Heart left ventricle (tissue), 16 donors: ENCODE data around the gene RPS6KA2. TPM values are rescaled to one million over a fixed set of nuclear protein-coding genes. Genes with fewer than 3 reads are reported as not detected.
A peak's percentile ranks its signal among the peaks of the same experiment; 100 is the strongest.

Experiments
- ATAC-seq, 4 donors: fragments of 200-7000 bp; cut with Tn5 transposase; one replicate each; pipeline ENCODE4 v1.9.1; 2020 to 2022; ENCODE audit warnings: moderate library complexity in 4 of 4, mild to moderate bottlenecking in 3 of 4, moderate number of reproducible peaks in 1 of 4
- DNase-seq, 5 donors: peaks; one replicate each; pipeline ENCODE4 v3.0.0-alpha.2; 2020
- H3K27ac ChIP-seq, 12 donors: fragments of 200-600 bp; sonication (generic) in 4 of 12; one replicate each; pipeline versions ENCODE4 v1.5.0 to v1.8.0; 2016 to 2022; ENCODE audit warnings: mild to moderate bottlenecking in 2 of 12
- H3K27me3 ChIP-seq, 9 donors: fragments of 200-600 bp; sonication (generic) in 2 of 9; one replicate each; pipeline versions ENCODE4 v1.5.1 to v1.8.0; 2016 to 2022; ENCODE audit warnings: mild to moderate bottlenecking in 3 of 9
- H3K36me3 ChIP-seq, 9 donors: fragments of 200-600 bp; sonication (generic) in 2 of 9; one replicate each; pipeline versions ENCODE4 v1.5.0 to v1.8.0; 2018 to 2022; ENCODE audit warnings: mild to moderate bottlenecking in 2 of 9
- H3K4me1 ChIP-seq, 12 donors: fragments of 200-600 bp; sonication (generic) in 4 of 12; one replicate each; pipeline versions ENCODE4 v1.5.0 to v1.8.0; 2016 to 2022; ENCODE audit warnings: mild to moderate bottlenecking in 3 of 12
- H3K4me3 ChIP-seq, 12 donors: fragments of 200-600 bp; sonication (generic) in 4 of 12; one replicate each; pipeline versions ENCODE4 v1.5.0 to v1.8.0; 2017 to 2022; ENCODE audit warnings: mild to moderate bottlenecking in 9 of 12, moderate library complexity in 4 of 12
- H3K9me3 ChIP-seq, 12 donors: fragments of 200-600 bp; sonication (generic) in 4 of 12; one replicate each; pipeline versions ENCODE4 v1.5.0 to v1.8.0; 2016 to 2022; ENCODE audit warnings: mild to moderate bottlenecking in 1 of 12
- CTCF ChIP-seq, 12 donors: fragments of 200-600 bp; sonication (generic) in 4 of 12; IDR thresholded peaks; one replicate each; pipeline versions ENCODE4 v1.5.0 to v1.8.0; 2018 to 2022; ENCODE audit warnings: antibody characterized with exemption in 12 of 12, mild to moderate bottlenecking in 5 of 12
- POLR2A ChIP-seq, 2 donors: fragments of 450-650 bp; IDR thresholded peaks; one replicate each; pipeline ENCODE4 v1.6.1; 2017; ENCODE audit warnings: antibody characterized with exemption in 2 of 2, mild to moderate bottlenecking in 2 of 2, moderate library complexity in 2 of 2
- WGBS, 4 donors: extraction: QIAGEN DNeasy Blood & Tissue Kit in 2 of 4; methylation state at CpG; one replicate each; pipeline versions ENCODE4 v1.1.5 to v1.1.7; 2013 to 2018; 5-methylcytosine and 5-hydroxymethylcytosine counted together
- intact Hi-C, 10 donors: fragments of 100-400 bp; cut with DNase I; formaldehyde crosslinking; loops; one replicate each; pipeline versions ENCODE4 v1.11.1 to v1.14.2; 2022
- long read RNA-seq, 3 donors: library from polyadenylated mRNA; unstranded; transcript quantifications; one replicate each; pipeline ENCODE4 v2.0.0, GENCODE V29; 2020 to 2021
- polyA plus RNA-seq, 2 donors: library from polyadenylated mRNA; stranded (reverse); fragments of 200-250 nt; gene quantifications; one replicate each; pipeline ENCODE4 v1.2.3, GENCODE V29; 2013
- total RNA-seq, 9 donors: library from RNA; depleted of rRNA in 2 of 9; stranded (reverse); fragments of >200 nt in 2 of 9; fragmentation: NEBNext Ultra II Directional in 3 of 9; extraction: Animal tissue kit (Norgen Biotek cat#: 25700) in 3 of 9; gene quantifications; one replicate each; pipeline versions ENCODE4 v1.1.0 to v1.2.4, GENCODE V29; 2016 to 2023
- donor health status: ischemic (EF 13 %, LVEDD 7.1; RV severe dilation, severe dysfunction).
- donor health status: healthy with polysubstance abuse.
- donor health status: DM: no; HTN: yes; CAD: no.
- donor health status: DM: no; HTN: no; CAD: no.
- donor health status: ischemic (EF 25% LVEDD 6.9; RV normal size, moderate dysfunction).
- donor health status: ischemic (EF 25% LVEDD 5.7; RV mildly dilated, moderate dysfunction).
- donor health status: healthy.
- donor health status: DM: yes; HTN: yes; CAD: no.
- donor health status: ischemic (EF 35%, LVEDD 5.7; RV mildly dilated, moderate dysfunction).
- donor health status: nonischemic (EF 11% LVEDD 7.7; RV severe dilation, severe dysfunction).
- donor health status: DM: yes; HTN: yes; CAD: no.
- donor health status: PGD.
- donor health status: ischemic (EF 29% LVEDD 5.4; RV normal size, mild dysfunction).
- donor health status: nonischemic (EF 23%, LVEDD 6.1; RV moderate dilation, normal function).

RPS6KA2 gene
- total RNA-seq (100 to 1,000 TPM in 2 of 9 donors, 10 to 100 TPM in 7; 66.5 to 171 (median 91.6) TPM), polyA plus RNA-seq (100 to 1,000 TPM in 1 of 2 donors, 10 to 100 TPM in 1; 23.0 to 157 TPM)
- long read RNA-seq, donor 1, full-length matches to known transcripts: 68 of 210 reads
- long read RNA-seq, donor 1, partial matches to known transcripts: 32 of 210 reads
- long read RNA-seq, donor 1, other reads (novel, unspliced or antisense): 110 of 210 reads
- long read RNA-seq, donor 2, full-length matches to known transcripts: 3 of 218 reads
- long read RNA-seq, donor 2, partial matches to known transcripts: 45 of 218 reads
- long read RNA-seq, donor 2, other reads (novel, unspliced or antisense): 170 of 218 reads
- long read RNA-seq, donor 3, full-length matches to known transcripts: 124 of 346 reads
- long read RNA-seq, donor 3, partial matches to known transcripts: 65 of 346 reads
- long read RNA-seq, donor 3, other reads (novel, unspliced or antisense): 157 of 346 reads

- no peaks in the 10 kb centered on the region for H3K36me3 ChIP-seq
- H3K27ac ChIP-seq: peak within 1 kb of the TSS; percentile 85 to 99 (median 92)
- WGBS, 4 donors: 0 to 1% (median 1%) methylated on average over 54 to 87 of the region's 87 CpGs
- no peaks in the 10 kb centered on the region for H3K9me3 ChIP-seq
- H3K4me1 ChIP-seq: peaks cover 5 to 68% (median 35%) of the 10 kb centered on the region in 12 donors
- peak within 1 kb of the TSS; percentile 58 to 96 (median 90) for H3K4me3 ChIP-seq
- intact Hi-C loops: loop anchor here (2.0 to 10.0 kb wide), 12 partner anchors 40 to 140 kb away; partner anchors contain the start of gene RAMACL (in 1 of the 10)
- peak; percentile 100 for DNase-seq
- H3K27me3 ChIP-seq: no peaks in the 10 kb centered on the region
- ATAC-seq: peak; percentile 93 to 96 (median 96)
- TF ChIP-seq POLR2A (IDR thresholded peaks at IDR 0.05) (peak; percentile 92 to 93), CTCF (IDR thresholded peaks at IDR 0.05) (peak in 9 of 12 donors; percentile 4 to 49 (median 17))
Measured at GRCh38 chr6:166627033-166627874, at the start of gene RPS6KA2. TSS of gene RPS6KA2 (minus strand) at chr6:166627251. CDS start at chr6:166627019, 232 bp downstream.

- DNase-seq: peak in 1 of 5 donors; percentile 19
- Histone ChIP-seq H3K36me3 (no peaks in the 10 kb centered on the region), H3K9me3 (no peaks in the 10 kb centered on the region), H3K27me3 (peaks cover 0 to 10% (median 0%) of the 10 kb centered on the region in 9 donors), H3K4me3 (no peak overlapping the region), H3K27ac (no peak overlapping the region), H3K4me1 (peaks cover 0 to 35% (median 21%) of the 10 kb centered on the region in 12 donors)
- TF ChIP-seq POLR2A (IDR thresholded peaks at IDR 0.05) (no peak), CTCF (IDR thresholded peaks at IDR 0.05) (peak in 3 of 12 donors; percentile 5 to 16 (median 6))
- intact Hi-C loops: no loop called here
- 62 to 83% (median 71%) methylated on average over 14 of the region's 14 CpGs for WGBS, 4 donors
- ATAC-seq: peak in 3 of 4 donors; percentile 21 to 40 (median 24)
Measured at GRCh38 chr6:166676270-166676860, 49.3 kb upstream of the RPS6KA2 start.

GRCh38 chr6:166675736-166676135 lies 48.7 kb upstream of the RPS6KA2 start:
- Histone ChIP-seq H3K9me3 (no peaks in the 10 kb centered on the region), H3K4me3 (no peak overlapping the region), H3K4me1 (peaks cover 0 to 35% (median 21%) of the 10 kb centered on the region in 12 donors), H3K36me3 (no peaks in the 10 kb centered on the region), H3K27me3 (peaks cover 0 to 10% (median 0%) of the 10 kb centered on the region in 9 donors), H3K27ac (no peak overlapping the region)
- DNase-seq: no peak
- no peak for ATAC-seq
- intact Hi-C loops: no loop called here
- WGBS, 4 donors: 90 to 95% (median 93%) methylated on average over 9 of the region's 9 CpGs
- TF ChIP-seq POLR2A (IDR thresholded peaks at IDR 0.05) (no peak), CTCF (IDR thresholded peaks at IDR 0.05) (no peak)
